ENCODE data around the gene PSMD1.

DNA sequence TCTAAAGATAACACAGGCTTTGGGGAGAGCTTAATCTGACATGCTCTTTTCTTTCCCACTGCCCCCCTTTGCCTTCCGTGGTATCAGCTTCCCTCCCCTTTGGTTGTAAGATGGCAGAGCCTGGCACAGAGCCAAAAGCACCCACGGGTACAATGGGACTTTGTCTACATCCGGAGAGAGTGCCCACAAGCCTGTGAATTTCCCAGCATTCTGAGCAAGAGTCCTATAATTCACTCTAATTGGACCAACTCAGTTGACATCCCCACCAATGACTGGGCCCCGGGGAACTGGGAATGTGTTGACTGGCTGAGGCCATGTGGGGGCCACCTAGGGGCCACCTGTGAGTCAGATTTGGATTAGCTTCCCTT lies 39.5 kb upstream of the PSMD1 start:
- TF ChIP-seq EZH2phosphoT487 (IDR thresholded peaks at IDR 0.05; ENCODE audit: low read depth) (no peak), CTCF (IDR thresholded peaks at IDR 0.05; ENCODE audit: low read depth, low read length) (no peak)

Data from OCI-LY3 (cell line).